ENCODE results near the gene PCDH9. TPM values are rescaled to one million over a fixed set of nuclear protein-coding genes. Genes with fewer than 3 reads are reported as not detected.

PCDH9 gene
- total and polyA plus RNA-seq, 10 of the 15 experiments (the other 5 are each of a cell fraction or from before 2014, with no cell fraction given), result 0.02 to 2.3 (median 0.05) TPM; not detected in 1

DNA sequence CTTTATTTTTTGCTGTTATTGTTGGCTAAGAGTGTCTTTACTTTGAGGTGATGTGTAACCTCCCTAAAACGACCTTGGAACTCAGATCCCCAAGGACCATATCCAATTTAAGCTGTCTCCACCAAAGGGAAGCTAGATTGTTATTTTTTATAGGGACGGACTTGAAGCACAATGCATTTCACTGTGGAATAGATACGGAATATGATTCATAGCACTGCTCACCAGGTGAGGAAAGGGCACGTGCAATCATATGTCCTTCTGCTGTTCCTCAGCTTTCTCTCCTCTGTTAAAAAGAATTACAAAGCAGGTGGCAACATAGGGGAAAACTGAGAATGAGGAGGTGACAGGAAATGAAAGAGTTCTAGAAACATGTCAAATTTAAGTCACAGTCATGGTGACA lies 679.0 kb downstream of the PCDH9 start (continued):
- TF ChIP-seq, protein P1, sequence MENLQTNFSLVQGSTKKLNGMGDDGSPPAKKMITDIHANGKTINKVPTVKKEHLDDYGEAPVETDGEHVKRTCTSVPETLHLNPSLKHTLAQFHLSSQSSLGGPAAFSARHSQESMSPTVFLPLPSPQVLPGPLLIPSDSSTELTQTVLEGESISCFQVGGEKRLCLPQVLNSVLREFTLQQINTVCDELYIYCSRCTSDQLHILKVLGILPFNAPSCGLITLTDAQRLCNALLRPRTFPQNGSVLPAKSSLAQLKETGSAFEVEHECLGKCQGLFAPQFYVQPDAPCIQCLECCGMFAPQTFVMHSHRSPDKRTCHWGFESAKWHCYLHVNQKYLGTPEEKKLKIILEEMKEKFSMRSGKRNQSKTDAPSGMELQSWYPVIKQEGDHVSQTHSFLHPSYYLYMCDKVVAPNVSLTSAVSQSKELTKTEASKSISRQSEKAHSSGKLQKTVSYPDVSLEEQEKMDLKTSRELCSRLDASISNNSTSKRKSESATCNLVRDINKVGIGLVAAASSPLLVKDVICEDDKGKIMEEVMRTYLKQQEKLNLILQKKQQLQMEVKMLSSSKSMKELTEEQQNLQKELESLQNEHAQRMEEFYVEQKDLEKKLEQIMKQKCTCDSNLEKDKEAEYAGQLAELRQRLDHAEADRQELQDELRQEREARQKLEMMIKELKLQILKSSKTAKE (IDR thresholded peaks at IDR 0.05; ENCODE audit: low read depth, poor library complexity, severe bottlenecking), result no peak
- TF ChIP-seq, protein P2, sequence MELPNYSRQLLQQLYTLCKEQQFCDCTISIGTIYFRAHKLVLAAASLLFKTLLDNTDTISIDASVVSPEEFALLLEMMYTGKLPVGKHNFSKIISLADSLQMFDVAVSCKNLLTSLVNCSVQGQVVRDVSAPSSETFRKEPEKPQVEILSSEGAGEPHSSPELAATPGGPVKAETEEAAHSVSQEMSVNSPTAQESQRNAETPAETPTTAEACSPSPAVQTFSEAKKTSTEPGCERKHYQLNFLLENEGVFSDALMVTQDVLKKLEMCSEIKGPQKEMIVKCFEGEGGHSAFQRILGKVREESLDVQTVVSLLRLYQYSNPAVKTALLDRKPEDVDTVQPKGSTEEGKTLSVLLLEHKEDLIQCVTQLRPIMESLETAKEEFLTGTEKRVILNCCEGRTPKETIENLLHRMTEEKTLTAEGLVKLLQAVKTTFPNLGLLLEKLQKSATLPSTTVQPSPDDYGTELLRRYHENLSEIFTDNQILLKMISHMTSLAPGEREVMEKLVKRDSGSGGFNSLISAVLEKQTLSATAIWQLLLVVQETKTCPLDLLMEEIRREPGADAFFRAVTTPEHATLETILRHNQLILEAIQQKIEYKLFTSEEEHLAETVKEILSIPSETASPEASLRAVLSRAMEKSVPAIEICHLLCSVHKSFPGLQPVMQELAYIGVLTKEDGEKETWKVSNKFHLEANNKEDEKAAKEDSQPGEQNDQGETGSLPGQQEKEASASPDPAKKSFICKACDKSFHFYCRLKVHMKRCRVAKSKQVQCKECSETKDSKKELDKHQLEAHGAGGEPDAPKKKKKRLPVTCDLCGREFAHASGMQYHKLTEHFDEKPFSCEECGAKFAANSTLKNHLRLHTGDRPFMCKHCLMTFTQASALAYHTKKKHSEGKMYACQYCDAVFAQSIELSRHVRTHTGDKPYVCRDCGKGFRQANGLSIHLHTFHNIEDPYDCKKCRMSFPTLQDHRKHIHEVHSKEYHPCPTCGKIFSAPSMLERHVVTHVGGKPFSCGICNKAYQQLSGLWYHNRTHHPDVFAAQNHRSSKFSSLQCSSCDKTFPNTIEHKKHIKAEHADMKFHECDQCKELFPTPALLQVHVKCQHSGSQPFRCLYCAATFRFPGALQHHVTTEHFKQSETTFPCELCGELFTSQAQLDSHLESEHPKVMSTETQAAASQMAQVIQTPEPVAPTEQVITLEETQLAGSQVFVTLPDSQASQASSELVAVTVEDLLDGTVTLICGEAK (IDR thresholded peaks at IDR 0.05; ENCODE audit: borderline replicate concordance), result no peak
- TF ChIP-seq ESRRA (IDR thresholded peaks at IDR 0.05; ENCODE audit: low read length) (no peak), CBX5 (IDR thresholded peaks at IDR 0.05; ENCODE audit: low read depth) (no peak), CHD2 (IDR thresholded peaks at IDR 0.05; ENCODE audit: borderline replicate concordance, low read depth, low read length) (no peak), CEBPB (IDR thresholded peaks at IDR 0.05; ENCODE audit: borderline replicate concordance in 1 of 2, low read depth in 2 of 2, low read length in 2 of 2) (no peak), ZNF217 (IDR thresholded peaks at IDR 0.05) (no peak), SIN3A (IDR thresholded peaks at IDR 0.05; ENCODE audit: low read depth, low read length) (no peak)
- TF ChIP-seq, protein P3, sequence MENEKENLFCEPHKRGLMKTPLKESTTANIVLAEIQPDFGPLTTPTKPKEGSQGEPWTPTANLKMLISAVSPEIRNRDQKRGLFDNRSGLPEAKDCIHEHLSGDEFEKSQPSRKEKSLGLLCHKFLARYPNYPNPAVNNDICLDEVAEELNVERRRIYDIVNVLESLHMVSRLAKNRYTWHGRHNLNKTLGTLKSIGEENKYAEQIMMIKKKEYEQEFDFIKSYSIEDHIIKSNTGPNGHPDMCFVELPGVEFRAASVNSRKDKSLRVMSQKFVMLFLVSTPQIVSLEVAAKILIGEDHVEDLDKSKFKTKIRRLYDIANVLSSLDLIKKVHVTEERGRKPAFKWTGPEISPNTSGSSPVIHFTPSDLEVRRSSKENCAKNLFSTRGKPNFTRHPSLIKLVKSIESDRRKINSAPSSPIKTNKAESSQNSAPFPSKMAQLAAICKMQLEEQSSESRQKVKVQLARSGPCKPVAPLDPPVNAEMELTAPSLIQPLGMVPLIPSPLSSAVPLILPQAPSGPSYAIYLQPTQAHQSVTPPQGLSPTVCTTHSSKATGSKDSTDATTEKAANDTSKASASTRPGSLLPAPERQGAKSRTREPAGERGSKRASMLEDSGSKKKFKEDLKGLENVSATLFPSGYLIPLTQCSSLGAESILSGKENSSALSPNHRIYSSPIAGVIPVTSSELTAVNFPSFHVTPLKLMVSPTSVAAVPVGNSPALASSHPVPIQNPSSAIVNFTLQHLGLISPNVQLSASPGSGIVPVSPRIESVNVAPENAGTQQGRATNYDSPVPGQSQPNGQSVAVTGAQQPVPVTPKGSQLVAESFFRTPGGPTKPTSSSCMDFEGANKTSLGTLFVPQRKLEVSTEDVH (IDR thresholded peaks at IDR 0.05; ENCODE audit: low read depth, partially characterized antibody), result no peak
